Measurements from ENCODE around the gene PCDHA7.
A peak's percentile ranks its signal among the peaks of the same experiment; 100 is the strongest.
"Not testable (repeated sequence)": the region's sequence is repeated elsewhere in the genome, so short reads cannot be mapped to it uniquely, and the experiment has no call there.

PCDHA7 gene

DNA sequence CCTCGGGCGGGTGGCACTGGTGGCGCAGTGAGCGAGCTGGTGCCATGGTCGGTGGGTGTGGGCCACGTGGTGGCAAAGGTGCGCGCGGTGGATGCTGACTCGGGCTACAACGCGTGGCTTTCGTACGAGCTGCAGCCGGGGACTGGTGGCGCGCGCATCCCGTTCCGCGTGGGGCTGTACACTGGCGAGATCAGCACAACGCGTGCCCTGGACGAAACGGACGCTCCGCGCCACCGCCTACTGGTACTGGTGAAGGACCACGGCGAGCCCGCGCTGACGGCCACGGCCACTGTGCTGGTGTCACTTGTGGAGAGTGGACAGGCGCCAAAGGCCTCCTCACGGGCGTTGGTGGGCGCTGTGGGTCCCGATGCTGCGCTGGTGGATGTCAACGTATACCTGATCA is 25.2 kb upstream of the PCDHA7 start:
- no peak overlapping the region for H3K4me3 ChIP-seq (ENCODE audit: low read length)
- TF ChIP-seq, protein P1, sequence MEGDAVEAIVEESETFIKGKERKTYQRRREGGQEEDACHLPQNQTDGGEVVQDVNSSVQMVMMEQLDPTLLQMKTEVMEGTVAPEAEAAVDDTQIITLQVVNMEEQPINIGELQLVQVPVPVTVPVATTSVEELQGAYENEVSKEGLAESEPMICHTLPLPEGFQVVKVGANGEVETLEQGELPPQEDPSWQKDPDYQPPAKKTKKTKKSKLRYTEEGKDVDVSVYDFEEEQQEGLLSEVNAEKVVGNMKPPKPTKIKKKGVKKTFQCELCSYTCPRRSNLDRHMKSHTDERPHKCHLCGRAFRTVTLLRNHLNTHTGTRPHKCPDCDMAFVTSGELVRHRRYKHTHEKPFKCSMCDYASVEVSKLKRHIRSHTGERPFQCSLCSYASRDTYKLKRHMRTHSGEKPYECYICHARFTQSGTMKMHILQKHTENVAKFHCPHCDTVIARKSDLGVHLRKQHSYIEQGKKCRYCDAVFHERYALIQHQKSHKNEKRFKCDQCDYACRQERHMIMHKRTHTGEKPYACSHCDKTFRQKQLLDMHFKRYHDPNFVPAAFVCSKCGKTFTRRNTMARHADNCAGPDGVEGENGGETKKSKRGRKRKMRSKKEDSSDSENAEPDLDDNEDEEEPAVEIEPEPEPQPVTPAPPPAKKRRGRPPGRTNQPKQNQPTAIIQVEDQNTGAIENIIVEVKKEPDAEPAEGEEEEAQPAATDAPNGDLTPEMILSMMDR (conservative IDR thresholded peaks at IDR 0.05; ENCODE audit: low read depth, low read length) = no peak
- DNase-seq (ENCODE audit: low read depth) = no peak

DNA sequence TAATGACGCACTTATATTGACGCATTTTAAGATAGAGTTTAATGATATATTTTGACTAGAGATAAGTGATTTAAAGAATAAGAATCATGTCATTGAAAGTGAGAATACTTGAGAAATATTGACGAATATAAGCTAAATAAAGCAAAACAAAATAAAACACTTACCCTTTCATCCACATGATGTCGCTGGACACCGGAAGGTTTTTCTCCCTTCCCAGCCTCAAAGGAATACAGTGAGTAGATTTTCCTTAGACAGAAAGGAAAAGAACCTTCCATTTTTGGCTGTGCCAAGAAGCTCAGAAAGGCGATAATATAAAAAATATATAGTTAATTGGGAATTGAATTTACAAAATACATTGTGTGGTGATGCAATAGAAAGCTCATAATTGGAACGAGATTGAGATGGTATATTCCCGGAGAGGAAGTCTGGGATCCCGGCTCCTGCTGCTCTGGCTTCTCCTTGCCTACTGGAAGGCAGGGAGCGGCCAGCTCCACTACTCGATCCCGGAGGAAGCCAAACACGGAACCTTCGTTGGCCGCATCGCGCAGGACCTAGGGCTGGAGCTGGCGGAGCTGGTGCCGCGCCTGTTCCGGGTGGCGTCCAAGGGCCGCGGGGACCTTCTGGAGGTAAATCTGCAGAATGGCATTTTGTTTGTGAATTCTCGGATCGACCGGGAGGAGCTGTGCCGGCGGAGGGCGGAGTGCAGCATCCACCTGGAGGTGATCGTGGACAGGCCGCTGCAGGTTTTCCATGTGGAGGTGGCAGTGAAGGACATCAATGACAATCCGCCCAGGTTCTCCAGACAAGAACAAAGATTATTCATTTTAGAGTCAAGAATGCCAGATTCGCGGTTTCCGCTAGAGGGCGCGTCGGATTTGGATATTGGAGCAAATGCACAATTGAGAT is 12.4 kb upstream of the PCDHA7 start, which contains the start of gene PCDHA5:
PCDHA5 (plus strand) TSS at position 239 of the 906 bp plus-strand sequence.
- H3K4me3 ChIP-seq (ENCODE audit: low read length) = no peak within 1 kb of the TSS
- TF ChIP-seq, protein P1 (conservative IDR thresholded peaks at IDR 0.05; ENCODE audit: low read depth, low read length) = peak; percentile 64
- no peak for DNase-seq (ENCODE audit: low read depth)

DNA sequence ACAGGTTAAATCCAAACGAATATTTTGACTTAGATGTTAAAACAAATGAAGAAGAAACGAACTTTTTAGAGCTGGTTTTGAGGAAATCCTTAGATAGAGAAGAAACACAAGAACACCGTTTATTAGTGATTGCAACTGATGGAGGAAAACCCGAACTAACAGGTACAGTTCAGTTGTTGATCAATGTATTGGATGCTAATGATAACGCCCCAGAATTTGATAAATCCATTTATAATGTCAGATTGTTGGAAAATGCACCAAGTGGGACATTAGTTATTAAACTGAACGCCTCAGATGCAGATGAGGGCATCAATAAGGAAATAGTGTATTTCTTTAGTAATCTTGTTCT is 11.8 kb upstream of the PCDHA7 start:
- TF ChIP-seq, protein P1 (conservative IDR thresholded peaks at IDR 0.05; ENCODE audit: low read depth, low read length) = no peak
- DNase-seq (ENCODE audit: low read depth) = no peak

DNA sequence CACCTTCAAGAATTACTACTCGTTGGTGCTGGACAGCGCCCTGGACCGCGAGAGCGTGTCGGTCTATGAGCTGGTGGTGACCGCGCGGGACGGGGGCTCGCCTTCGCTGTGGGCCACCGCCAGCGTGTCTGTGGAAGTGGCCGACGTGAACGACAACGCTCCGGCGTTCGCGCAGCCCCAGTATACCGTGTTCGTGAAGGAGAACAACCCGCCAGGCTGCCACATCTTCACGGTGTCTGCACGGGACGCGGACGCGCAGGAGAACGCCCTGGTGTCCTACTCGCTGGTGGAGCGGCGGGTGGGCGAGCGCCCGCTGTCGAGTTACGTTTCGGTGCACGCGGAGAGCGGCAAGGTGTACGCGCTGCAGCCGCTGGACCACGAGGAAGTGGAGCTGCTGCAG is 11.1 kb upstream of the PCDHA7 start:
- H3K4me3 ChIP-seq (ENCODE audit: low read length); DNase-seq (ENCODE audit: low read depth): not testable (repeated sequence)

More for the DNA sequence above, 11.8 kb upstream of the PCDHA7 start:
- no peak overlapping the region for H3K4me3 ChIP-seq (ENCODE audit: low read length)

DNA sequence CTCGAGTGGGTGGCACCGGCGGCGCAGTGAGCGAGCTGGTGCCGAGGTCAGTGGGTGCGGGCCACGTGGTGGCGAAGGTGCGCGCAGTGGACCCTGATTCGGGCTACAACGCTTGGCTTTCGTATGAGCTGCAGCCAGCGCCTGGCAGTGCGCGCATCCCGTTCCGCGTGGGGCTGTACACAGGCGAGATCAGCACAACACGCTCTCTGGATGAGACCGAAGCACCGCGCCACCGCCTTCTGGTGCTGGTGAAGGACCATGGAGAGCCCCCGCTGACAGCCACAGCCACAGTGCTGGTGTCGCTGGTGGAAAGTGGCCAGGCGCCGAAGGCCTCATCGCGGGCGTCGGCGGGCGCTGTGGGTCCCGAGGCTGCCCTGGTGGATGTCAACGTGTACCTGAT is 10.6 kb upstream of the PCDHA7 start:
- H3K4me3 ChIP-seq (ENCODE audit: low read length) = no peak overlapping the region
- TF ChIP-seq, protein P1 (conservative IDR thresholded peaks at IDR 0.05; ENCODE audit: low read depth, low read length) = no peak
- no peak for DNase-seq (ENCODE audit: low read depth)

DNA sequence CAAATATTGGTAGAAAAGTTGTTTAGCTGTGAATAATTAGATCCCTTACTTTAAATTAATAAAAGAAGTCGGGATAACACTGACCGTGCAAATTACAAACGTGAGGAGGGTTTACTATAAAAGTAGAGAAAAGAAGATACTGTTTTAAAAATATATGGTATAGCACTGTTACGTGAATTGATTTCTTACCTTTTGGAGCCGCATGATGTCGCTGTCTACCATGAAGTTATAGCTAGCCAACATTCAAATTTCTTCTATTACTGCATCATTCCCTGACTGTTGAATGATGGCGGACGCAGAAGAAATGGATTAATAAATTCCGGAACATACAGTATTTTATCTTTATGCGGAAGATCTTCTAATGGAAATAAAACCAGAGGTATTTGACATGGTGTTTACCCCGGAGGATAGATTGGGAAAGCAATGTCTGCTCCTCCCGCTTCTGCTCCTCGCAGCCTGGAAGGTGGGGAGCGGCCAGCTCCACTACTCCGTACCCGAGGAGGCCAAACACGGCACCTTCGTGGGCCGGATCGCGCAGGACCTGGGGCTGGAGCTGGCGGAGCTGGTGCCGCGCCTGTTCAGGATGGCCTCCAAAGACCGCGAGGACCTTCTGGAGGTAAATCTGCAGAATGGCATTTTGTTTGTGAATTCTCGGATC is 6.2 kb upstream of the PCDHA7 start, which contains the start of gene PCDHA6:
PCDHA6 (plus strand) TSS at position 257 of the 658 bp plus-strand sequence; CDS start at position 389, 132 bp downstream.
- TF ChIP-seq, protein P1 (conservative IDR thresholded peaks at IDR 0.05; ENCODE audit: low read depth, low read length) = peak; percentile 19
- DNase-seq (ENCODE audit: low read depth) = no peak
- H3K4me3 ChIP-seq (ENCODE audit: low read length) = no peak within 1 kb of the TSS

DNA sequence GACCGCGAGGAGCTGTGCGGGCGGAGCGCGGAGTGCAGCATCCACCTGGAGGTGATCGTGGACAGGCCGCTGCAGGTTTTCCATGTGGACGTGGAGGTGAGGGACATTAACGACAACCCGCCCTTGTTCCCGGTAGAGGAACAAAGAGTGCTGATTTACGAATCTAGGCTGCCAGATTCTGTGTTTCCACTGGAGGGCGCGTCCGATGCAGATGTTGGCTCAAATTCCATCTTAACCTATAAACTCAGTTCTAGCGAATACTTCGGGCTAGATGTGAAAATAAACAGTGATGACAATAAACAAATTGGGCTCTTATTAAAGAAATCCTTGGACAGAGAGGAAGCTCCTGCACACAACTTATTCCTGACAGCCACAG is 5.7 kb upstream of the PCDHA7 start:
- DNase-seq (ENCODE audit: low read depth) = no peak
- no peak overlapping the region for H3K4me3 ChIP-seq (ENCODE audit: low read length)
- TF ChIP-seq, protein P1 (conservative IDR thresholded peaks at IDR 0.05; ENCODE audit: low read depth, low read length) = no peak

DNA sequence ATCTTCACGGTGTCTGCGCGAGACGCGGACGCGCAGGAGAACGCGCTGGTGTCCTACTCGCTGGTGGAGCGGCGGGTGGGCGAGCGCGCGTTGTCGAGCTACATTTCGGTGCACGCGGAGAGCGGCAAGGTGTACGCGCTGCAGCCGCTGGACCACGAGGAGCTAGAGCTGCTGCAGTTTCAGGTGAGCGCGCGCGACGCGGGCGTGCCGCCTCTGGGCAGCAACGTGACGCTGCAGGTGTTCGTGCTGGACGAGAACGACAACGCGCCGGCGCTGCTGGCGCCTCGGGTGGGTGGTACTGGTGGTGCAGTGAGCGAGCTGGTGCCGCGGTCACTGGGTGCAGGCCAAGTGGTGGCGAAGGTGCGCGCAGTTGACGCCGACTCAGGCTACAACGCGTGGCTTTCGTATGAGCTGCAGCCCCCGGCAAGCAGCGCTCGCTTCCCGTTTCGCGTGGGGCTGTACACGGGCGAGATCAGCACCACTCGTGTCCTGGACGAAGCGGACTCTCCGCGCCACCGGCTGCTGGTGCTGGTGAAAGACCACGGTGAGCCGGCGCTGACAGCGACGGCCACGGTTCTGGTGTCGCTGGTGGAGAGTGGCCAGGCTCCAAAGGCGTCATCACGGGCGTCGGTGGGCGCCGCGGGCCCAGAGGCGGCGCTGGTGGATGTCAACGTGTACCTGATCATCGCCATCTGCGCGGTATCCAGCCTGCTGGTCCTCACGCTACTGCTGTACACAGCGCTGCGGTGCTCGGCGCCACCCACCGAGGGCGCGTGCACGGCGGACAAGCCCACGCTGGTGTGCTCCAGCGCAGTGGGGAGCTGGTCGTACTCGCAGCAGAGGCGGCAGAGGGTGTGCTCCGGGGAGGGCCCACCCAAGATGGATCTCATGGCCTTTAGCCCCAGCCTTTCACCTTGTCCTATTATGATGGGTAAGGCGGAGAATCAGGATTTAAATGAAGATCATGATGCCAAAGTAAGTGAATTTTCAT is 4.3 kb upstream of the PCDHA7 start:
- H3K4me3 ChIP-seq (ENCODE audit: low read length); DNase-seq (ENCODE audit: low read depth): not testable (repeated sequence)

DNA sequence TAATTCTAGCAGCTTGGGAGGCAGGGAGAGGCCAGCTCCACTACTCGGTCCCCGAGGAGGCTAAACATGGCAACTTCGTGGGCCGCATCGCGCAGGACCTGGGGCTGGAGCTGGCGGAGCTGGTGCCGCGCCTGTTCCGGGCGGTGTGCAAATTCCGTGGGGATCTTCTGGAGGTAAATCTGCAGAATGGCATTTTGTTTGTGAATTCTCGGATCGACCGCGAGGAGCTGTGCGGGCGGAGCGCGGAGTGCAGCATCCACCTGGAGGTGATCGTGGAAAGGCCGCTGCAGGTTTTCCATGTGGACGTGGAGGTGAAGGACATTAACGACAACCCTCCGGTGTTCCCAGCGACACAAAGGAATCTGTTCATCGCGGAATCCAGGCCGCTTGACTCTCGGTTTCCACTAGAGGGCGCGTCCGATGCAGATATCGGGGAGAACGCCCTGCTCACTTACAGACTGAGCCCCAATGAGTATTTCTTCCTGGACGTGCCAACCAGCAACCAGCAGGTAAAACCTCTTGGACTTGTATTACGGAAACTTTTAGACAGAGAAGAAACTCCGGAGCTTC is 455 bp downstream of the PCDHA7 start:
- not testable (repeated sequence) for H3K4me3 ChIP-seq (ENCODE audit: low read length); DNase-seq (ENCODE audit: low read depth)
